ENCODE results near the gene DMRT3. TPM values are rescaled to one million over a fixed set of nuclear protein-coding genes. Genes with fewer than 3 reads are reported as not detected.
"Not testable (repeated sequence)": the region's sequence is repeated elsewhere in the genome, so short reads cannot be mapped to it uniquely, and the experiment has no call there.

Gene DMRT3
- total RNA-seq, 5 donors from 2014 or later (not counting 1 experiment from before 2014, with no cell fraction given): not detected

DNA sequence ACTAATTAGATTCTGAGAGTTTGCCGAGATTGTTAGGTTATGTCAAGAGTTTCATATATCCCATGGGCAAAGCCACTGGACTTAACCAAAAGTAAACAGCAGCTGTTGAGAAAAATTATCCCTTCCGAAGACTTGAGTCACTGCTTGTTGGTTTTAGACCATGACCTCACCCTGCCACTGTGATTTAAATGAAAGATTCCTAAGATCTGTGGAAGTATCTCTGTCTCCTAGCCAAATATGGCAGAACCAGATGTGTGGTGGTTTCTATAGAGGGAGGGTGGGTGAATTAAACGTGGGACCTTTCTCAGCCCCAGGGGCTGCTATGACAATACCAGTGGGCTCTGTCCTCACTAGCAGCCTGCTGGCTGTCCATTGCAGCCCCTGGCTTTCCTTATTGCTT lies 19.3 kb downstream of the DMRT3 start:
- Mint-ChIP-seq H3K4me1 (peaks cover 0 to 10% (median 3%) of the 10 kb centered on the region in 3 donors), H3K4me3 (no peak overlapping the region), H3K9me3 (no peaks in the 10 kb centered on the region), H3K27me3 (peaks cover 14 to 19% of the 10 kb centered on the region in 2 donors), H3K27ac (no peak overlapping the region), H3K36me3 (no peaks in the 10 kb centered on the region)
- H3K4me3 ChIP-seq (ENCODE audit: control insufficient read depth in 1 of 2, extremely low read depth in 1 of 2, low read length in 1 of 2): no peak overlapping the region
- POLR2A ChIA-PET: no interaction called here
- H3K9me3 ChIP-seq: no peaks in the 10 kb centered on the region
- no peak overlapping the region for H3K27ac ChIP-seq (ENCODE audit: low read length)
- CTCF ChIA-PET: interaction anchor here (0.6 to 1.0 kb wide), 2 partner anchors 9 to 58 kb away, joined by 4 to 5 read pairs; no protein-coding TSS in a partner anchor
- DNase-seq (no peak), ATAC-seq (replicated peaks in 1 of 4) (no peak)
- 63% methylated on average over 1 of the region's 3 CpGs for WGBS (ENCODE audit: insufficient coverage)
- peaks cover 0 to 4% of the 10 kb centered on the region in 2 experiments for H3K4me1 ChIP-seq (ENCODE audit: control insufficient read depth in 1 of 2, extremely low read depth in 1 of 2, insufficient read depth in 2 of 2, low read length in 2 of 2)
- H3K36me3 ChIP-seq (ENCODE audit: control insufficient read depth in 2 of 2, extremely low read depth in 1 of 2, insufficient read depth in 1 of 2, low read length in 1 of 2): no peaks in the 10 kb centered on the region
- H3K27me3 ChIP-seq (replicated peaks in 1 of 2; ENCODE audit: control insufficient read depth in 2 of 2, extremely low read depth in 1 of 2, insufficient read depth in 2 of 2, low read length in 1 of 2): peaks cover 3 to 9% of the 10 kb centered on the region in 2 experiments

DNA sequence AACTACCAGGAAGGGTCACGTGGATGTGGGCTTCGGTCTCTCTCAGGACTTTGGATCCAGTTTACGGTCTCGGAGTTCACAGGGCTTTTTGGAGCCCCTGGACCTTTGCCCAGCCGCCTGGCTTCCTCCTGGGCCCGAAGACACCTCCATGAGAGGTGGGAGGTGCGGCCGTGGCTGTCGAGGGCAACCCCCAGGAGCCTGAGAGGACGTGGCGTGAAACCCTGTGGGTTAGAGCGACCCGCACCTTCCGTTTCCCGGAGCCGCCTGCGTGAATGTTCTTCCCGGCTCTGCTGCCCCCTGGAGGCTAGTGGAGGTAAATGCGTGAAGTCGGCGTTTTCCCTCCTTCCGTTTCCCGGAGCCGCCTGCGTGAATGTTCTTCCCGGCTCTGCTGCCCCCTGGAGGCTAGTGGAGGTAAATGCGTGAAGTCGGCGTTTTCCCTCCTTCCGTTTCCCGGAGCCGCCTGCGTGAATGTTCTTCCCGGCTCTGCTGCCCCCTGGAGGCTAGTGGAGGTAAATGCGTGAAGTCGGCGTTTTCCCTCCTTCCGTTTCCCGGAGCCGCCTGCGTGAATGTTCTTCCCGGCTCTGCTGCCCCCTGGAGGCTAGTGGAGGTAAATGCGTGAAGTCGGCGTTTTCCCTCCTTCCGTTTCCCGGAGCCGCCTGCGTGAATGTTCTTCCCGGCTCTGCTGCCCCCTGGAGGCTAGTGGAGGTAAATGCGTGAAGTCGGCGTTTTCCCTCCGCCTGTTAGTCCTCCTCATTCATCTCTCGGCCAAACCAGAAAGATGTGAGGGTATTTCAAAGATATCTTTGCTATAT lies 22.1 kb downstream of the DMRT3 start:
- CTCF ChIA-PET; H3K27me3 Mint-ChIP-seq; H3K36me3 Mint-ChIP-seq; POLR2A ChIA-PET; H3K4me3 Mint-ChIP-seq; H3K27ac Mint-ChIP-seq; H3K4me3 ChIP-seq (ENCODE audit: control insufficient read depth in 1 of 2, extremely low read depth in 1 of 2, low read length in 1 of 2); ATAC-seq (replicated peaks in 1 of 4); H3K36me3 ChIP-seq (ENCODE audit: control insufficient read depth in 2 of 2, extremely low read depth in 1 of 2, insufficient read depth in 1 of 2, low read length in 1 of 2); H3K27ac ChIP-seq (ENCODE audit: low read length); H3K4me1 Mint-ChIP-seq; H3K9me3 ChIP-seq; H3K9me3 Mint-ChIP-seq; H3K4me1 ChIP-seq (ENCODE audit: control insufficient read depth in 1 of 2, extremely low read depth in 1 of 2, insufficient read depth in 2 of 2, low read length in 2 of 2): not testable (repeated sequence)
- H3K27me3 ChIP-seq (replicated peaks in 1 of 2; ENCODE audit: control insufficient read depth in 2 of 2, extremely low read depth in 1 of 2, insufficient read depth in 2 of 2, low read length in 1 of 2): peaks cover 0 to 16% of the 10 kb centered on the region in 2 experiments
- WGBS (ENCODE audit: insufficient coverage): 98% methylated on average over 6 of the region's 55 CpGs
- DNase-seq: peak in 1 of 35 experiments; percentile 8

DNA sequence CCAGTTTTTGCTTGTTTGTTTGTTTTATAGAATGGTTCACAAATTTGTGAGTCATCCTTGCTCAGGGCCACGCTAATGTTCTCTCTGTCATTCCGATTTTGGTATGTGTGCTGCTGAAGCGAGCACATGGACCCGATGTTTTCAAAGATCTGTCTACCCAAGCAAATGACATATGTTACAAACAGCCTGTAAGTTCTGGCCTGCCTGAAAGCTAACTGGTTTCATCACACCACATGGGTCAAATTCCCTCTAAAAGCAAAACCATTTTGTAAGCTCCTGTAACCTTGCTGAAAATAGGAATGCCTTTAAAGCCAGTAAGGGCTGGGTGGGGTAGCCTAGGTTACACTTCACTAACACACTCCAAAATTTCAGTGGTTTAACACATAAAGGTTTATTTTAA lies 25.4 kb downstream of the DMRT3 start:
- Mint-ChIP-seq H3K9me3 (no peaks in the 10 kb centered on the region), H3K4me3 (no peak overlapping the region), H3K36me3 (no peaks in the 10 kb centered on the region), H3K27me3 (peaks cover 10 to 12% of the 10 kb centered on the region in 2 donors), H3K4me1 (peaks cover 3 to 14% (median 7%) of the 10 kb centered on the region in 3 donors), H3K27ac (no peak overlapping the region)
- peaks cover 0 to 4% of the 10 kb centered on the region in 2 experiments for H3K4me1 ChIP-seq (ENCODE audit: control insufficient read depth in 1 of 2, extremely low read depth in 1 of 2, insufficient read depth in 2 of 2, low read length in 2 of 2)
- ATAC-seq (replicated peaks in 1 of 4) (no peak), DNase-seq (no peak)
- 90% methylated on average over 3 of the region's 4 CpGs for WGBS (ENCODE audit: insufficient coverage)
- H3K4me3 ChIP-seq (ENCODE audit: control insufficient read depth in 1 of 2, extremely low read depth in 1 of 2, low read length in 1 of 2): no peak overlapping the region
- H3K27me3 ChIP-seq (replicated peaks in 1 of 2; ENCODE audit: control insufficient read depth in 2 of 2, extremely low read depth in 1 of 2, insufficient read depth in 2 of 2, low read length in 1 of 2): peaks cover 0 to 16% of the 10 kb centered on the region in 2 experiments
- ChIA-PET POLR2A (no interaction called here), CTCF (no interaction called here)
- no peak overlapping the region for H3K27ac ChIP-seq (ENCODE audit: low read length)
- H3K9me3 ChIP-seq: no peaks in the 10 kb centered on the region
- no peaks in the 10 kb centered on the region for H3K36me3 ChIP-seq (ENCODE audit: control insufficient read depth in 2 of 2, extremely low read depth in 1 of 2, insufficient read depth in 1 of 2, low read length in 1 of 2)

DNA sequence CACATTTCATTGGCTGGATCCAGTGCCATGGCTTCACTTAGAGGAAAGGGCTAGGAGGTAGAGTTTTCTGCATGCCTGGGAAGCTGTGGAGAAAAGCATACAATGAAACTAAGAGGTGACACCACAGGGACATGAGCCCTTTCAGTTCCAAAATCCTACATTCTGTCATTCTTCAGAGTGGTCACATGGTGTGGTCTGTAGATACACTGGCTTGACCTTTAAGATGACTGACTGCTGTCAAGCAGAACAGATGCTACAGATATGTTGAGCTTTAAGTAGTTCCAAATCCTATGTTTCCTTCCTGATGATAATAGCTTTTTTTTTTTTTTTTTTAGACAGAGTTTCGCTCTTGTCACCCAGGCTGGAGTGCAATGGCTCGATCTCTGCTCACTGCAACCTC lies 26.2 kb downstream of the DMRT3 start:
- no peak overlapping the region for H3K27ac ChIP-seq (ENCODE audit: low read length)
- peaks cover 16 to 20% of the 10 kb centered on the region in 2 donors for H3K27me3 Mint-ChIP-seq
- no CpG with 5 or more reads among the region's 2 CpGs for WGBS (ENCODE audit: insufficient coverage)
- ChIA-PET POLR2A (interaction anchor here in 1 of 2 donors (0.6 kb wide), 1 partner anchor 10 kb away, joined by 5 read pairs; no protein-coding TSS in a partner anchor), CTCF (interaction anchor here in 1 of 2 donors (0.7 to 1.2 kb wide), 2 partner anchors 8 to 1076 kb away, joined by 9 read pairs; no protein-coding TSS in a partner anchor)
- H3K9me3 ChIP-seq: no peaks in the 10 kb centered on the region
- no peaks in the 10 kb centered on the region for H3K9me3 Mint-ChIP-seq
- H3K36me3 Mint-ChIP-seq: no peaks in the 10 kb centered on the region
- no peak overlapping the region for H3K4me3 ChIP-seq (ENCODE audit: control insufficient read depth in 1 of 2, extremely low read depth in 1 of 2, low read length in 1 of 2)
- no peaks in the 10 kb centered on the region for H3K36me3 ChIP-seq (ENCODE audit: control insufficient read depth in 2 of 2, extremely low read depth in 1 of 2, insufficient read depth in 1 of 2, low read length in 1 of 2)
- H3K27ac Mint-ChIP-seq: no peak overlapping the region
- H3K4me1 Mint-ChIP-seq: peaks cover 3 to 14% (median 7%) of the 10 kb centered on the region in 3 donors
- no peak overlapping the region for H3K4me3 Mint-ChIP-seq
- peaks cover 0 to 4% of the 10 kb centered on the region in 2 experiments for H3K4me1 ChIP-seq (ENCODE audit: control insufficient read depth in 1 of 2, extremely low read depth in 1 of 2, insufficient read depth in 2 of 2, low read length in 2 of 2)
- no peak for DNase-seq
- ATAC-seq (replicated peaks in 1 of 4): no peak
- H3K27me3 ChIP-seq (replicated peaks in 1 of 2; ENCODE audit: control insufficient read depth in 2 of 2, extremely low read depth in 1 of 2, insufficient read depth in 2 of 2, low read length in 1 of 2): peaks cover 0 to 16% of the 10 kb centered on the region in 2 experiments

DNA sequence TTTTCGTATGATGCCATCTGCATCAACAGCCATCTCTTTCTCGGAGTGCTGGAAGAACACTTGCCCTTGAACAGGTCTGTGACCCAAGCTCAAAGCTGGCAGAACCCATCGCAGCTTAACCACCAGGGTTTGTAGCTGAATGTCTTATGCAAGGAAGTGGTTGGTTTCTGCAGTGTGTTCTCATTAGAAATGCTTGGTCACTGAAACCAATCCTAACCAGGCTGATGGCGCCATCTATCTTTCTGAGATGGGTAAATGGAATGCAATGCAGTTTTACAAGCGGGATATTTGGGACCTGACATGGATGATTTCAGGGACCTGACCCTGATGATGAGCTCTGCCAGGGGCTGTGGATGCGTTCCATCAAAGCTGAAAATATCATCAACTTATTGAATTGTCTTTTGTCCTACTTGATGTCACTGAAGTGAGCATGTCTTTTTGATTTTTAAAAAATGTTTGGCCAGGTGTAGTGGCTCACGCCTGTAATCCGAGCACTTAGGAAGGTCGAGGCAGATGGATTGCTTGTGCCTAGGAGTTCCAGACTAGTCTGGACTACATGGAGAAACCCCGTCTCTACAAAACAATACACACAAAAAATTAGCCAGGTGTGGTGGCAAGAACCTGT lies 28.7 kb downstream of the DMRT3 start:
- H3K4me1 Mint-ChIP-seq: peaks cover 0 to 8% (median 7%) of the 10 kb centered on the region in 3 donors
- Histone ChIP-seq H3K4me3 (ENCODE audit: control insufficient read depth in 1 of 2, extremely low read depth in 1 of 2, low read length in 1 of 2) (no peak overlapping the region), H3K27me3 (replicated peaks in 1 of 2; ENCODE audit: control insufficient read depth in 2 of 2, extremely low read depth in 1 of 2, insufficient read depth in 2 of 2, low read length in 1 of 2) (peaks cover 2 to 20% of the 10 kb centered on the region in 2 experiments), H3K36me3 (ENCODE audit: control insufficient read depth in 2 of 2, extremely low read depth in 1 of 2, insufficient read depth in 1 of 2, low read length in 1 of 2) (no peaks in the 10 kb centered on the region), H3K27ac (ENCODE audit: low read length) (no peak overlapping the region), H3K4me1 (ENCODE audit: control insufficient read depth in 1 of 2, extremely low read depth in 1 of 2, insufficient read depth in 2 of 2, low read length in 2 of 2) (peaks cover 0 to 4% of the 10 kb centered on the region in 2 experiments), H3K9me3 (no peaks in the 10 kb centered on the region)
- DNase-seq (peak in 1 of 35 experiments; percentile 36), ATAC-seq (replicated peaks in 1 of 4) (peak in 1 of 4 experiments; percentile 27)
- no peaks in the 10 kb centered on the region for H3K9me3 Mint-ChIP-seq
- H3K27me3 Mint-ChIP-seq: peaks cover 20 to 34% of the 10 kb centered on the region in 2 donors
- ChIA-PET CTCF (interaction anchor here (0.6 to 1.2 kb wide), 3 partner anchors 9 to 512 kb away, joined by 3 to 4 read pairs (median 3); no protein-coding TSS in a partner anchor), POLR2A (interaction anchor here in 1 of 2 donors (0.6 kb wide), 1 partner anchor 455 kb away, joined by 3 read pairs; no protein-coding TSS in a partner anchor)
- no peak overlapping the region for H3K27ac Mint-ChIP-seq
- no peaks in the 10 kb centered on the region for H3K36me3 Mint-ChIP-seq
- H3K4me3 Mint-ChIP-seq: no peak overlapping the region
- 39% methylated on average over 4 of the region's 10 CpGs for WGBS (ENCODE audit: insufficient coverage)

DNA sequence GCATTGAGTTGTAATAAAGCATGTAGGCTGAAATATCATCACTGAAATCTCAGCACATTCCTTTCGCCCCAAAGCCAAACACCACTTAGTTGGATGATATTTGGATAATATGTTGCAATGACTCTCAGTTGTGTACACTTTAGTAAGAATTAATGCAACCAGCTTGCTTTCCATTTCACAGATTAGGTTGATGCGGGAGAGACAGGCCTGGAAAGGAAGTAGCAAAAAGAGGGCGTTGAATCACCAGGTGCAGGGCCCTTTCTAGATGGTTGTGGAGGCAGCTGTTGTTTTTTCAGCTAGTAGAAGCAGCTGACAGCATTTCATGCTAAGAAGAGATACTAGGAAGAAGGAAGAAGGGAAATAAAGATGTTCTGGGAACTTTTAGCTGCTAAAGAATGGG lies 30.9 kb downstream of the DMRT3 start:
- Mint-ChIP-seq H3K9me3 (no peaks in the 10 kb centered on the region), H3K4me3 (no peak overlapping the region), H3K4me1 (peaks cover 0 to 8% (median 7%) of the 10 kb centered on the region in 3 donors), H3K27me3 (peaks cover 20 to 34% of the 10 kb centered on the region in 2 donors), H3K27ac (no peak overlapping the region), H3K36me3 (no peaks in the 10 kb centered on the region)
- no peaks in the 10 kb centered on the region for H3K36me3 ChIP-seq (ENCODE audit: control insufficient read depth in 2 of 2, extremely low read depth in 1 of 2, insufficient read depth in 1 of 2, low read length in 1 of 2)
- H3K27ac ChIP-seq (ENCODE audit: low read length): no peak overlapping the region
- ChIA-PET CTCF (interaction anchor here in 1 of 2 donors (0.7 kb wide), 1 partner anchor 537 kb away, joined by 4 read pairs; no protein-coding TSS in a partner anchor), POLR2A (no interaction called here)
- H3K4me3 ChIP-seq (ENCODE audit: control insufficient read depth in 1 of 2, extremely low read depth in 1 of 2, low read length in 1 of 2): no peak overlapping the region
- peaks cover 0 to 4% of the 10 kb centered on the region in 2 experiments for H3K4me1 ChIP-seq (ENCODE audit: control insufficient read depth in 1 of 2, extremely low read depth in 1 of 2, insufficient read depth in 2 of 2, low read length in 2 of 2)
- DNase-seq: no peak
- no peak for ATAC-seq (replicated peaks in 1 of 4)
- no CpG with 5 or more reads among the region's 3 CpGs for WGBS (ENCODE audit: insufficient coverage)
- peaks cover 2 to 20% of the 10 kb centered on the region in 2 experiments for H3K27me3 ChIP-seq (replicated peaks in 1 of 2; ENCODE audit: control insufficient read depth in 2 of 2, extremely low read depth in 1 of 2, insufficient read depth in 2 of 2, low read length in 1 of 2)
- no peaks in the 10 kb centered on the region for H3K9me3 ChIP-seq
